OCI-LY7 (cell line): ENCODE results near the gene SSU72. TPM values are rescaled to one million over a fixed set of nuclear protein-coding genes. Genes with fewer than 3 reads are reported as not detected.

Experiments
- BruUV-seq: library from RNA; stranded (reverse); fragments of 400-500 nt; replicated peaks from 2 replicates; lab custom pipeline; 2021; lab: Mats Ljungman, UMichigan
- CTCF ChIA-PET: fragments of 300-600 bp; sonication (Branson Sonifier 250); formaldehyde crosslinking; loops from one replicate; lab custom pipeline; 2022; ENCODE audit warnings: antibody characterized with exemption; ENCODE audit not compliant: unreplicated experiment; lab: Charles Lee
- POLR2A ChIA-PET: fragments of 300-600 bp; sonication (Branson Sonifier 250); formaldehyde crosslinking; loops from one replicate; lab custom pipeline; 2022; ENCODE audit warnings: antibody characterized with exemption; lab: Charles Lee
- DNase-seq: peaks from one replicate; pipeline ENCODE4 v3.0.0-alpha.2; 2015; ENCODE audit warnings: low spot score
- H2AFZ ChIP-seq: fragments of 200-600 bp; sonication (generic), shearing (Covaris generic); 2 replicates; pipeline ENCODE4 v1.6.1; 2014; ENCODE audit warnings: mild to moderate bottlenecking, antibody characterized with exemption, low read length, moderate library complexity
- H3K27ac ChIP-seq: fragments of 200-600 bp; sonication (generic); 2 replicates; pipeline ENCODE4 v1.5.1; 2014; ENCODE audit warnings: mixed run types, low read depth, mild to moderate bottlenecking, moderate library complexity, low read length, inconsistent platforms; ENCODE audit not compliant: poor library complexity, severe bottlenecking
- H3K36me3 ChIP-seq: fragments of 200-600 bp; sonication (generic); 2 replicates; pipeline ENCODE4 v1.6.1; 2014; ENCODE audit warnings: mild to moderate bottlenecking, antibody characterized with exemption, low read length, moderate library complexity, mixed read lengths; ENCODE audit not compliant: insufficient read depth
- H3K4me1 ChIP-seq: fragments of 200-600 bp; sonication (generic); 2 replicates; pipeline ENCODE4 v1.5.1; 2014; ENCODE audit warnings: mild to moderate bottlenecking, low read length; ENCODE audit not compliant: insufficient read depth, poor library complexity, severe bottlenecking
- H3K4me2 ChIP-seq: fragments of 200-600 bp; sonication (generic); 2 replicates; pipeline ENCODE4 v1.6.1; 2014; ENCODE audit warnings: mild to moderate bottlenecking, low read length
- H3K4me3 ChIP-seq: fragments of 200-600 bp; sonication (generic); 2 replicates; pipeline ENCODE4 v1.5.1; 2014; ENCODE audit warnings: mild to moderate bottlenecking, low read depth, low read length; ENCODE audit not compliant: poor library complexity, severe bottlenecking
- H3K79me2 ChIP-seq: fragments of 200-600 bp; sonication (generic); 2 replicates; pipeline ENCODE4 v1.6.1; 2016; ENCODE audit warnings: low read depth, mild to moderate bottlenecking, low read length, moderate library complexity, mixed read lengths; ENCODE audit not compliant: insufficient read depth
- H3K9me2 ChIP-seq: fragments of 200-600 bp; sonication (generic); 2 replicates; pipeline ENCODE4 v1.6.1; 2016; ENCODE audit warnings: mild to moderate bottlenecking, low read length, mixed read lengths; ENCODE audit not compliant: insufficient read depth
- H3K9me3 ChIP-seq: fragments of 200-600 bp; sonication (generic); 2 replicates; pipeline ENCODE4 v1.6.1; 2014; ENCODE audit warnings: mild to moderate bottlenecking, mixed run types, low read length, mixed read lengths
- H4K20me1 ChIP-seq: fragments of 200-600 bp; sonication (generic); 2 replicates; pipeline ENCODE4 v1.6.1; 2014; ENCODE audit warnings: mild to moderate bottlenecking, antibody characterized with exemption, low read length, moderate library complexity, mixed read lengths; ENCODE audit not compliant: insufficient read depth
- CTCF ChIP-seq: fragments of 200-600 bp; sonication (generic); conservative IDR thresholded peaks from 2 replicates; pipeline ENCODE4 v1.5.1; 2014; ENCODE audit warnings: mild to moderate bottlenecking, antibody characterized with exemption, low read length, moderate library complexity, mixed read lengths
- EZH2phosphoT487 ChIP-seq: fragments of 200-600 bp; sonication (generic); IDR thresholded peaks from 2 replicates; pipeline ENCODE4 v1.6.1; 2018; ENCODE audit warnings: low read depth, borderline replicate concordance, mild to moderate bottlenecking, mixed run types, antibody characterized with exemption, low read length, moderate library complexity, mixed read lengths
- intact Hi-C: fragments of 100-400 bp; cut with micrococcal nuclease; formaldehyde crosslinking; loops from one replicate; pipeline ENCODE4 v1.10.0; 2022; ENCODE audit not compliant: unreplicated experiment
- total RNA-seq, 2 experiments: library from RNA; depleted of rRNA in 1 of 2; stranded (reverse); fragments of >200 nt in 1 of 2; shearing (Covaris generic) in 1 of 2; gene quantifications; 2 replicates each; pipeline ENCODE4 v1.2.3, GENCODE V29; 2014 to 2022

SSU72 gene
- total RNA-seq, 2 experiments from 2014 or later, result 97.7 to 149 TPM

GRCh38 chr1:1539310-1540089 lies 35.2 kb downstream of the SSU72 start:
- Histone ChIP-seq H3K27ac (no peak overlapping the region), H2AFZ (no peak overlapping the region), H3K4me3 (no peak overlapping the region), H3K4me1 (no peaks in the 10 kb centered on the region), H4K20me1 (no peaks in the 10 kb centered on the region), H3K79me2 (no peaks in the 10 kb centered on the region), H3K9me2 (no peaks in the 10 kb centered on the region), H3K4me2 (no peak overlapping the region), H3K36me3 (peaks cover 32% of the 10 kb centered on the region), H3K9me3 (no peaks in the 10 kb centered on the region)
- CTCF ChIA-PET, result interaction anchor here (0.6 kb wide), 1 partner anchor 47 kb away, joined by 12 read pairs; no protein-coding TSS in a partner anchor
- POLR2A ChIA-PET, result no interaction called here
- no TSS peak for BruUV-seq
- TF ChIP-seq CTCF, result no peak
- no peak for TF ChIP-seq EZH2phosphoT487
- DNase-seq, result no peak
- intact Hi-C loops, result no loop called here

GRCh38 chr1:1538989-1539309 lies 35.7 kb downstream of the SSU72 start:
- no peak overlapping the region for H3K4me2 ChIP-seq
- H3K36me3 ChIP-seq, result peaks cover 33% of the 10 kb centered on the region
- H3K4me1 ChIP-seq, result no peaks in the 10 kb centered on the region
- DNase-seq, result no peak
- ChIA-PET CTCF (interaction anchor here (0.6 kb wide), 1 partner anchor 47 kb away, joined by 12 read pairs; no protein-coding TSS in a partner anchor), POLR2A (no interaction called here)
- H3K4me3 ChIP-seq, result no peak overlapping the region
- H3K79me2 ChIP-seq, result no peaks in the 10 kb centered on the region
- TF ChIP-seq EZH2phosphoT487, result no peak
- TF ChIP-seq CTCF, result no peak
- H2AFZ ChIP-seq, result no peak overlapping the region
- no peaks in the 10 kb centered on the region for H4K20me1 ChIP-seq
- H3K9me3 ChIP-seq, result no peaks in the 10 kb centered on the region
- H3K9me2 ChIP-seq, result no peaks in the 10 kb centered on the region
- H3K27ac ChIP-seq, result no peak overlapping the region
- intact Hi-C loops, result no loop called here
- BruUV-seq, result no TSS peak

- no peak for DNase-seq
- Histone ChIP-seq H3K4me1 (no peaks in the 10 kb centered on the region), H3K4me2 (no peak overlapping the region), H3K4me3 (no peak overlapping the region), H3K27ac (no peak overlapping the region), H3K9me2 (no peaks in the 10 kb centered on the region), H3K9me3 (no peaks in the 10 kb centered on the region), H3K36me3 (peaks cover 28% of the 10 kb centered on the region), H2AFZ (no peak overlapping the region), H3K79me2 (no peaks in the 10 kb centered on the region), H4K20me1 (no peaks in the 10 kb centered on the region)
- BruUV-seq, result no TSS peak
- CTCF ChIA-PET, result no interaction called here
- POLR2A ChIA-PET, result no interaction called here
- TF ChIP-seq EZH2phosphoT487, result no peak
- TF ChIP-seq CTCF, result no peak
- intact Hi-C loops, result no loop called here
These were observed 36.3 kb downstream of the SSU72 start for GRCh38 chr1:1538334-1538733.
